COR-L47 (cell line): ENCODE data around the gene SMIM13.
A peak's percentile ranks its signal among the peaks of the same experiment; 100 is the strongest.

Experiments used
- DNase-seq: peaks from one replicate; lab custom pipeline; 2025; lab: John Stamatoyannopoulos, UW

Gene SMIM13

GRCh38 chr6:11121851-11122250 is 28.2 kb downstream of the SMIM13 start:
- no peak for DNase-seq

DNA sequence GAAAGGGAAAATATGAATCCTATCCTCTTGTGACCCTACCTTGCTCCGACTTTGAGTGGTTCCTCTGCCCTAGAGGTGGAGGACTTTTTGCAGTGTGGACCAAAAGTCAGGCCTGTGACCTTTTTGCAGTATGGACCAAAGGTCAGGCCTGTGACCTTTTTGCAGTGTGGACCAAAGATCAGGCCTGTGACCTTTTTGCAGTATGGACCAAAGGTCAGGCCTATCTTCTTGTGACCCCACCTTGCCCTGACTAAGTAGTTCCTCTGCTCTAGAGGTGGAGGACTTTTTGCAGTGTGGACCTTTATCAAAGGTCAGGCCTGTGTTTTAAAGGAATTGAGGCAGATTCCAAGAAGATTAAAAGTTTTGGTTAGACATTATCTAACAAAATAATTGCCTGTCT is 28.7 kb downstream of the SMIM13 start:
- DNase-seq: no peak

- DNase-seq: no peak
Measured at GRCh38 chr6:11123978-11124377, 30.3 kb downstream of the SMIM13 start.

- no peak for DNase-seq
Measured at GRCh38 chr6:11126876-11127275, 33.2 kb downstream of the SMIM13 start.

DNA sequence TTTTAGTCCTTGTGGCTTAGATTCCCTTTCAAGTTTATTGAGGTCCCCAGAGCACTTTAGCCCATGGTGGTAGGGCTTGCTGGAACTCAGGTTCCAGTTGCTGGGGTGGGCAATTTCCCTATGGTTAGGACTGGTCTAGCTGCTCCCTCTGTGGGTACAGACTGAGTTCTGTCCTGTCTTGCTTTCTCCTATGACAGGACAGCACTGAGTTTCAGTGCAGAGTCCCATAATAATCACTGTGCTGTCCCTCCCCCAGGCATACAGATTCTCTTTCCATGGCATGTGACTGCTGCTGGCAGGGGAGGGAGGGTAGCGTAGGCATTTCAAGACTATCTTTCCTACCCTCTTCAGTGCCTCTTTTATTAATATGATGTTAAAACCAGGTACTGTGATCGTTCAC is 35.0 kb downstream of the SMIM13 start:
- no peak for DNase-seq

- no peak for DNase-seq
Measured at GRCh38 chr6:11129908-11130565, 36.4 kb downstream of the SMIM13 start.

GRCh38 chr6:11130605-11131004 is 37.0 kb downstream of the SMIM13 start:
- DNase-seq: no peak

GRCh38 chr6:11132194-11132888 is 38.7 kb downstream of the SMIM13 start:
- DNase-seq: no peak

- DNase-seq: no peak
Measured at GRCh38 chr6:11133281-11133680, 39.6 kb downstream of the SMIM13 start.

DNA sequence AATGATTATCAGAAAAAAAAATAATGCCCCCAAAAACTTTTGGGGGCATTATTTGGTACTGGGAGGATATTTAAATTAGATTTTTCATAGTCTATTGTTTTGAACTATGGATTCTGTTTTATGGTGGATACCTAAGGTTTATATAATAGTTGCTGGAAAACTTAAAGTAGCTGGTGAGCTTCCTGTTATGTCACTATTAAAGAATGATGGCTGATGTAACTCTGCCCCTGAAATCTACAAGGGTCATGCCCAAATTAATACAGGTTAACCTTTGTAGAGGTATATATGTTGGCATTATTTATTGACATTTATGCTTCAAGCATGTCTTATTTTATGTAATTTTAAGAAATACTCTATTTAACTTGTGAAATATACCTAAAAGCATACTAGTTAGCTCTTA is 43.2 kb downstream of the SMIM13 start:
- no peak for DNase-seq

DNA sequence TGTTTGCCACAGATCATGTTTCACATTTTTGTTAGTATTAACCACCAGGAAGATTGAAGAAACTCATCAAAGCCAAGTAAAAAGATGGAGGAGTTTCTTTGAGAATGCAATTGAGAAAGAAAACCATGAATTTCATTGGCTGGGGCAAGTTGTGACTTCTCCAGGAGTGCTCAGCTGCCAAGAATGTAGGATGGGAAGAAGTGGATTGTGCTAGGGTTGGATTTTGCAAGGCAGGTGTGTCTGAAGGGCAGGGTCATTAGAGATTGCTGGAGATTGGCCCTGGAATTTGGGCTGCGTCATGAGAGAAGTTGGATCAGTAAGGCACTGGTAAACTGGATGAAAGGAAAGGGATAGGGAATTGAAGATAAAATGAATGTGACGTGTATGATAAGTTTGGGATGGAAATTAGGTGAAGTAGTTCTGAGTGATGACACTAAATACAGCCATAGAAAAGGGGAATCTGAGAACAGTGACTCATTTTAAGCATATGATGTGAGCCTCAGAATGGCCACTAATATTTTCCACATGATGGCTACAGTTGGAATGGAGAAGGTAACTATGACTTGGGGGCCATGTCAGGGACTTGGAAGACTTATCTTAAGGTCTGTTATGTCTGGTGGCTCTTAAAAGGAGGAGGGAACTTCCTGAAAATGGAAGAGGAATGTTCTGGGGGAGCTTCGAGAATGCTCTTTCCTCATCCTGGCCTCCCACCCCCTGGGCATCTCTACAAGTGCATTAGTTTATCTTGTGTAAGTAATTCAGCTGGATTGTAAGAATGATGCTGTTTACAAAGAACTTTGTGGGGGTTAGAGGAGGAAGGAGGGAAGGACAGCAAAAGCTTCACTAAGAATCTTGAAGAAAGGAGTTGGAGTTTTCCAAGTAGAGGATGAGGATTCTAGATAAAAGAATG is 45.7 kb downstream of the SMIM13 start:
- DNase-seq: no peak

DNA sequence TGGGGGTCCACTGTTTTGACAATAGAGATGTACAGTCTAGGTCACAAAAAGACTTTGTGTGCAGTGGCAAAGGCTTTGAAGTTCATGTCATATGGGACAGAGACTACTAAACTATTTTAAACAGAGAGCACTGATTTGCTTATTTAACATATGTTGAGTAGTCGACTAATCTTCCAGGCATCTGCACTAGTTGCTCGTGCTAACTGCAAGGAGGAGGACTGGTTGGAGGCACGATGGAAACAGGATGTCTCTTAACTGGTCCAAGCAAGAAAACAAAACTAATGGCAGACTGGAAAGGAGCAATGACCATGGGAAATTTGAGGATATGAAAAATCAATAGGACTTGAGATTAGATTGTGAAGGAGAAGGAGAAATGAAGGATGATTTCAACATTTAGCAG is 46.4 kb downstream of the SMIM13 start:
- DNase-seq: no peak

DNA sequence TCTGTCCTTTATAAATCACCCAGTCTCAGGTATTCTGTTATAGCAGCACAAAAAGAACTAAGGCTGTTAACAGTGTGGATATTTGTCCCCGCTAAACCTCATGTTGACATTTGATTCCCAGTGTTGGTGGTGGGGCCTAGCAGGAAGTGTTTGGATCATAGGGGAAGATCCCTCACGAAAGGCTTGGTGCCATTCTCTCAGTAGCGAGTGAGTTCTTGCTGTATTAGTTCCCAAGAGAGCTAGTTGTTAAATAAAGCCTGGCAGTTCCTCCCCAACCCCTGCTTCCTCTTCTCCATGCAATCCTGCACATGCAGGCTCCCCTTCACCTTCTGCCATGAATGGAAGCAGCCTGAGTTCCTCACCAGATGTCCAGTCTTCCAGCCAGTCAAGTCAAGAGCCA is 47.7 kb downstream of the SMIM13 start:
- no peak for DNase-seq

- DNase-seq: no peak
Measured at GRCh38 chr6:11142296-11143027, 48.8 kb downstream of the SMIM13 start.

DNA sequence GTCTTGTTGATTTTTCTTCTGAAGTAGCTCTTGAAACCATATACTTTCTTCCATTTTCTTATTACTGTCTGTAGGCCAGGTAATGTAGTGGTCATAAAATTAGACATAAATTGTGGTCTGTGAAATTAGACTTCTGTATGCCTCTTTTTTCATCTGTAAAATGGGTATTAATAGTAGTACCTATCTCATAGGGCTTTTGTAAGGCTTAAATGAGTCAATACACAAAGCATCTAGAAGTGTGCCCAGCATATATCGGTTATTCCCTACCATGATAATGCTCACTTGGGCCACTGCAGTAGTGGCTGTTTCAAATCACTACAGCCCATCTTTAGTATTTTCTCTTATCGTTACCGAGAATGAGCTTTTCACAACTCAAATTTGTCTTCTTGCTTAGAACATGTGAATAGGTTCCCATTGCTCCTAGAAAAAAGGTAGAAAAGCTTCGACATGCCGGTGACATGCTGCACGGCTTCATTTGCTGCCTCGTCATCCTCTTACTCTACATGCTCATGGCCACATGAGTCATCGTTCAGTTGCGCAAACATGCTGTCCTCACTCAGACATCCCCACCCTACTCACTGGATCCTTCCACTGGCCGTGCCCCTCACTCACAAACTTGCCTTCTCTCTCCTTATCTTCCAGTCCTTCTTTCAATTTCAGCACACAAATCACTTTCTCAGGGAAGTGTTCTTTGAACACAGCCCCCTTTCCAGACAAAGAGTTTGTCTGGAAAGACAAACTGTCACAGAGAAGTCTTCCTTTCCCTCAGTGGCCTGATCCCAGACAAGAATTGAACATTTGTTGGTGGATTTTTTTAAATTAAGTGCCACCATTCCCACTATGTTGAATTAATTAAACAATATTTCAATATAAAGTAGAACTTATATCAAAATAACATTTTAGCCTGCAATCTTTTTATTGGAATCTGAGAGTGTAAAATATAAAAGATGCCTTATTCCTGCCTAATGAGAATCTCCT is 50.0 kb downstream of the SMIM13 start:
- DNase-seq: no peak

- DNase-seq: peak; percentile 46
Measured at GRCh38 chr6:11144393-11144851, 50.8 kb downstream of the SMIM13 start.

GRCh38 chr6:11146117-11146826 is 52.6 kb downstream of the SMIM13 start:
- DNase-seq: no peak

GRCh38 chr6:11149551-11149950 is 55.9 kb downstream of the SMIM13 start:
- DNase-seq: no peak

- DNase-seq: no peak
Measured at GRCh38 chr6:11151488-11151887, 57.9 kb downstream of the SMIM13 start.

- DNase-seq: no peak
Measured at GRCh38 chr6:11152581-11152980, 58.9 kb downstream of the SMIM13 start.
